SU-DHL-6 (cell line): ENCODE data around the gene CCDC102A.

Experiments
- EZH2phosphoT487 ChIP-seq: fragments of 200-600 bp; sonication (generic), shearing (Covaris generic); conservative IDR thresholded peaks from 2 replicates; pipeline ENCODE4 v1.6.1; 2018; ENCODE audit warnings: mild to moderate bottlenecking, antibody characterized with exemption, low read length, moderate library complexity, mixed read lengths
- TF ChIP-seq, protein P1 (sequence below): fragments of 200-600 bp; sonication (generic); IDR thresholded peaks from one replicate; pipeline ENCODE4 v1.5.1; 2017; ENCODE audit warnings: antibody characterized with exemption, mild to moderate bottlenecking, low read length, moderate library complexity; ENCODE audit not compliant: insufficient read depth, poor library complexity, severe bottlenecking

DNA sequence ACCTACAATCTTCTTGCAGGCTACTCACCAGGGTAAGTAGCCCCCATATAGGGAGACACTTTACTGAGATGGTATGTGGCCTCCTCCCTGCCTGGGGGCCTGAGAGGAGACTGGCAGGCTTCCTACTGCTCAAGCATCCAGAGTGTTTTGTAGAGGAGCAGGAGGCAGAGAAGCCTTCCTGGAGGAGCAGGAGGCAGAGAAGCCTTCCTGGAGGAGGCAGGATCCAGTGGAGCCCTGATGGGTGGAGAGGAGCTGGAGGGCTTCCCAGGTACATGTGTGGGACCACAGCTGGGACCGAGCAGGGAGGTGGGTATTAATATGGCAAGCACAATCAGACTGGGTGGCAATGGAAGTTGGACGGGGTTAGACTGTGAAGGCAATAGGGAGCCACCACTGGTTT, 4.0 kb upstream of the CCDC102A start:
- TF ChIP-seq, protein P1, sequence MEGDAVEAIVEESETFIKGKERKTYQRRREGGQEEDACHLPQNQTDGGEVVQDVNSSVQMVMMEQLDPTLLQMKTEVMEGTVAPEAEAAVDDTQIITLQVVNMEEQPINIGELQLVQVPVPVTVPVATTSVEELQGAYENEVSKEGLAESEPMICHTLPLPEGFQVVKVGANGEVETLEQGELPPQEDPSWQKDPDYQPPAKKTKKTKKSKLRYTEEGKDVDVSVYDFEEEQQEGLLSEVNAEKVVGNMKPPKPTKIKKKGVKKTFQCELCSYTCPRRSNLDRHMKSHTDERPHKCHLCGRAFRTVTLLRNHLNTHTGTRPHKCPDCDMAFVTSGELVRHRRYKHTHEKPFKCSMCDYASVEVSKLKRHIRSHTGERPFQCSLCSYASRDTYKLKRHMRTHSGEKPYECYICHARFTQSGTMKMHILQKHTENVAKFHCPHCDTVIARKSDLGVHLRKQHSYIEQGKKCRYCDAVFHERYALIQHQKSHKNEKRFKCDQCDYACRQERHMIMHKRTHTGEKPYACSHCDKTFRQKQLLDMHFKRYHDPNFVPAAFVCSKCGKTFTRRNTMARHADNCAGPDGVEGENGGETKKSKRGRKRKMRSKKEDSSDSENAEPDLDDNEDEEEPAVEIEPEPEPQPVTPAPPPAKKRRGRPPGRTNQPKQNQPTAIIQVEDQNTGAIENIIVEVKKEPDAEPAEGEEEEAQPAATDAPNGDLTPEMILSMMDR = no peak
- TF ChIP-seq EZH2phosphoT487 = no peak
